MV-4-11 (cell line): ENCODE data around the gene RINL.
A peak's percentile ranks its signal among the peaks of the same experiment; 100 is the strongest.
"Not testable (repeated sequence)": the region's sequence is repeated elsewhere in the genome, so short reads cannot be mapped to it uniquely, and the experiment has no call there.

ENCODE experiments used
- DNase-seq: peaks from one replicate; lab custom pipeline; 2025; lab: John Stamatoyannopoulos, UW

The RINL gene

DNA sequence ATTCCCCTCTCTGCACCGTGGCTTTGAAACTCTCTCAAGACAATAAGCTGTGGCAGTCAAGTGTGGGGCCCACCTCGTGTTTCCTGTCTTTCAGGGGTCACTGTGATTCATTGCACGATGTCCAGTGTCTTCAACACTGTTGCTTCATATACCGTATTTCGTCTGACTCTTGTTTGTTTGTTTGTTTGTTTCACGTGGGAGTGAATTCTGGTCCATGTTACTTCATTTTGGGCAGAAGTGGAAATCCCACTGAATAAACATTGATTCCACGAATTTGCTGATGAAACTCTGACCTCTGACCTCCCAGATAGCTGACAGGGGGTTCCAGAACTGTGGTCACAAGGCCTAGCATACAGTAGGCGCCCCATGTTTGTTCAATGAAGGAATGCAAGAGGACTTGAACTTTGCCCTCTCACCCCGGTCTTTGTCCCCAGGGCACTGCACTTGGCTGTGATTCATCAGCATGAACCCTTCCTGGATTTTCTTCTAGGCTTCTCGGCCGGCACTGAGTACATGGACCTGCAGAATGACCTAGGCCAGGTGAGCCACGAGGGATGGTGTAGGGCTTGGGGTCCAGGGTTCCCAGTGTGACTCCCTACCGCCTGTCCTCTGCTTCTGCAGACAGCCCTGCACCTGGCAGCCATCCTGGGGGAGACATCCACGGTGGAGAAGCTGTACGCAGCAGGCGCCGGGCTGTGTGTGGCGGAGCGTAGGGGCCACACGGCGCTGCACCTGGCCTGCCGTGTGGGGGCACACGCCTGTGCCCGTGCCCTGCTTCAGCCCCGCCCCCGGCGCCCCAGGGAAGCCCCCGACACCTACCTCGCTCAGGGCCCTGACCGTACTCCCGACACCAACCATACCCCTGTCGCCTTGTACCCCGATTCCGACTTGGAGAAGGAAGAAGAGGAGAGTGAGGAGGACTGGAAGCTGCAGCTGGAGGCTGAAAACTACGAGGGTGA, 26.8 kb upstream of the RINL start:
- no peak for DNase-seq

DNA sequence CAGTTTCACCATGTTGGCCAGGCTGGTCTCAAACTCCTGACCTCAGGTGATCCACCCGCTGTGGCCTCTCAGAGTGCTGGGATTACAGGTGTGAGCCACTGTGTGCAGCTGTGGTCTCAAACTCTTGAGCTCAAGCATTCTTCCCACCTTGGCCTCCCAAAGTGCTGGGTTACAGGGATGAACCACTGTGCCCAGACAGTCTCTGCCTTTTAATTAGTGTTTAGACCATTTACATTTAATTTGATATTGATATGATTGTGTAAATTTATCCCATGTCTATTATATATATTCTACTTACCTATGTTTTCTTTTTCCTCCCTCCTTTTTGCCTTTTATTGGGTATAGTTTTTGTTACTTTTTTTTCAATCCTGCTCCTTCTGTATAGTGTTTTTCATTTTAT, 23.6 kb upstream of the RINL start:
- DNase-seq: no peak

DNA sequence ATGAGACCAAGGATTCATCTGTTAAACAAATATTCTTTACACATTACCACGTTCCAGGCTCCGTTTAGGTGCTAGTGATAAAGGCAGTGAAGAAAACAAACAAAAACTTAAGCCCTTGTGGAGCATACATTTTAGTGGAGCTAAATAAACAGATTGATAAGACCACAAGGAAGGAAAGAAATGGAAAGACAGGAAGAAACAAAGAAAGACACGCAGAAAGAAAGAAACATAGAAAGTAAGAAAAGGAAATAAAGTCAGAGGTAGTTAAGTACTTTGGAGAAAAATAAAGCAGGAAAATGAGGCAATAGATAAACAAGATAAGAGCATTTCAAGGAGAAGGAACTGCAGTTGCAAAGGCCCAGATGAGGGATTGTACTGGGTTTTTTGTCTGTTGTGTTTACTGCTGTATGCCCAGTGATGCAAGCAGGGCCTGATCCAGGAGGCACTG, 22.7 kb upstream of the RINL start:
- DNase-seq: no peak

DNA sequence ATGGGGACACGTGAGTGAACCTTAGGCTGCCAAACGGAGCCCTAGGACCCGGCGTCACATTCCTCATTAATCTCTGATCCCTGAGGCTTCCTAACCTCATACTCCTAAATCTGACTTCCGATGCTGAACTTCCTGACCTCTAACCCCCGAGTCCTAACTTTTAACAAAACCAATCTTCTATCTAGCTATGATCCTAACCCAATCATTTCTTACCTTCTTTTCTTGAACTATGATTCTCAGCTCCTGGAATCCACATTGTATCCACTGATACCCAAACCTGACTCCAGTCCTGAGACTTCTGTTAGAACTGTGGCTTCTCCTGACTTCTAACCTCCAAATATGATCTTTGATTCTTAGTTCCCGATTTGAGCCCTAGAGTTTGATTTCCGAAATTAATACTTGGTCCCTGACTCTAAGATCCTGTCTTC, 22.1 kb upstream of the RINL start:
- DNase-seq: no peak

DNA sequence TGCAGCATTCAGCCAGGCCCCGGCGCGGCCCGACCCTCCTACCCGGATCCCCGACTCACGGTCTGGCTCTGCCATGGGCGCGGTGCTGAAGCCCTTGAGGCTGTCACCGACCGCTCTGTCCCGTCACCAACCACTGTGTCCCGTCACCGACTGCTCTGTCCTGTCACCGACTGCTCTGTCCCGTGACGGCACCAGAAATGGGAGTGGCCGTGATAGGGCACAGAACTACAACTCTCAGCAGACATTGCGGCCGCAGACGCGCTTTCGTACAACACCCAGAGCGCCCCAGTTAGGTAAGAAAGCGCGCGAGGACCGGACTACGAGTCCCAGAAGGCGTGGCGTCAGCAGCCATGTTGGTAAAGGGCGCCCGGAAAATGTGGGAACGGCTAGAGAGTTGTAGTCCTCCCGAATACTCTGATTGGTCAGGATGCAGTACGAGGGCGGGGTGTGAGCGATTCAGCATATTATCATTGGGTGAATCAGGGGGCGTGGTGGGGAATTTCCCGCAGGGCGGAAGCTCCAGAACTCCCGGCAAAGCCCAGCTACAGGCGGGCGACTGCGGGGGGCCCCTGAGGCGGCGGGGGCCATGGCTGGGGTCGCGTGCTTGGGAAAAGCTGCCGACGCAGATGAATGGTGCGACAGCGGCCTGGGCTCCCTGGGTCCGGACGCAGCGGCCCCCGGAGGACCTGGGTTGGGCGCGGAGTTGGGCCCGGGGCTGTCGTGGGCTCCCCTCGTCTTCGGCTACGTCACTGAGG, 21.5 kb upstream of the RINL start, which contains the start of the genes NFKBIB and SIRT2:
TSS of gene NFKBIB (plus strand) at position 523 of the 755 bp plus-strand sequence. CDS start at position 587, 64 bp downstream.
TSS of gene SIRT2 (minus strand) at position 172 of the 755 bp plus-strand sequence. CDS start at position 75, 97 bp downstream.
- DNase-seq: peak; percentile 100

DNA sequence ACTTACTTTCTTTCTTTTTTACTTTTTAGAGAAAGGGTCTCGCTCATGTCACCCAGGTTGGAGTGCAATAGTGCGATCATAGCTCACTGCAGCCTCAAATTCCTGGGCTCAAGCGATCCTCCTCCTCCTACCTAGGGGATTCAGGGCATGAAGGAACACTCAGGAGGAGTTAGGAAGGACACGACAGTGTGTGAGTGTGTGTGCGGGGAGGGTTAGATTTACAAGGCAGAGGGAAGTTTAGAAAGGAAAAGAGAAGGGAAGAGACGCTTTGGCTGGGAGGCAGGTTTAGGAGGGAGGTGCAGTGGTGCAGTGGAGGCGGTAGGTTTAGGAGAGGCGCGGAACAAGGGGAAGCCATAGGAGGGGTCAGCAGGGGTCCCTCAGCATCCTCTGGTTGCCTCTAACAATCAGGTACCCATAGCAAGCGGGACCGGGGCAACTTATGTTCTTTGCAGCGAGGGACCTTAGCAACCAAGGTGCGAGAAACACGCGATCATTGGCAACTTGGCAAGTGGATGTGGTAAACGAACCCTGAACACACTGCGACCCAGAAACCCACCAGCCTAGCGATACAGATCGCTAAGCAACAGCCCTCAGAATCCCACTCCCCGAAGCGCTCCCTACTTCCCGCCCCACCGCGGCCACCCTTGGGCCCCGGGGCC, 20.8 kb upstream of the RINL start:
- DNase-seq: no peak

DNA sequence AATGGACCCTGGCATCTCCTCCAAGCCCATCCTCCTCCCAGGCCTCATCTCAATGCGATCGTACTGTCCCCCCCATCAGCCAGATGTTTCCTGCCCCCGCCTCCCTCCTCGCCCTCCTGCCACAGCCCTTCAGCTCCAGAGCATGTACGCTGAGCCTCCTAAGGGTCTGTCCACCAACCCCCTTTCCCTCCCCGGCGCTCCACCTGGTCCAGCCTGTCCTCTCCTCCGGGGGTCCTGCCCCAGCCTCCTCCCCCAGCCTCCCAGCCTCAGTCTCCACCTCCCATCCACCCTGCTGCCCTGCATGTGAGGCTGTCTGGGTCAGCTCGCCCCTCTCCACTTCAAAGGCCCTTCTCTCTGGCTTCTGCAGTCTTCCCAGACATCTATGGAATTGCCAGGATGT, 16.9 kb upstream of the RINL start:
- no peak for DNase-seq

DNA sequence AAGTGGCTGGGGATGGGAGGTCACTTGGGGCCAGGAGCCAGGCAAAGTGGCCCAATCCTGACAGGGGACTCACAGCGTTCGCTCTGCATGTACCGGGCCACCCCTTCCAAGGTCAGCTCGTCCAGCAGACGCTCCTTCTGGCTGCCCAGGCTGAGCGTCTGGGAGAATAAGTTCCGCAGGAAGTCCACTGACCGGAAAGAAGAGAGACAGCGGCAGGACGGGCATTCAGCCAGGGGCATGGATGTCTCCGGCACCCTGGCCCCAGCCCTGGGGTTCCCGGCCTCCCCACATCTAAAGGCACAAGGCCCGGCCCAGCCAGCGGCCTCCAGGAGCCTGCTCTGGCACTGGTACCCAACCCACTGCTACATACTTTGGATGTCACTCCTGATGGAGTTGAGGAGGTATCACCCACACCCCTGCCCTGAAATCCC, 15.3 kb upstream of the RINL start:
- no peak for DNase-seq

DNA sequence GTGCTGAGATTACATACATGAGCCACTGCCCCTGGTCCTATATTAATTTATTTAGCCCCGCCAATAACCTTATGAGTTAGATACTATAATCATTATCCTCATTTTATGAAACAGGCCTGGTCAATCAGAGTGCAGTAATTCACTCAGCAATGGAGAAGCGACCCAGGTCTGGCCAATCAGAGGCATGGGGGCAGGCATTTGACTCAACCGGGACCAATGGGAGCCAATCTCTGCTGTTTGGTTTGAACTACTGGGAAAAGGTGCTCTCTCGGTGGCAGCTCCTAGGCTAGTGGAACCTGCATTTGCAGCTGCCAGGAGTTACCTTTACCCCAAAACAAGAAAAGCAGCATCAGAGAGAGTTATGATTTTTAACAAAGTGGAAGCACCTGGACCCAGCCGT, 14.8 kb upstream of the RINL start:
- DNase-seq: no peak

DNA sequence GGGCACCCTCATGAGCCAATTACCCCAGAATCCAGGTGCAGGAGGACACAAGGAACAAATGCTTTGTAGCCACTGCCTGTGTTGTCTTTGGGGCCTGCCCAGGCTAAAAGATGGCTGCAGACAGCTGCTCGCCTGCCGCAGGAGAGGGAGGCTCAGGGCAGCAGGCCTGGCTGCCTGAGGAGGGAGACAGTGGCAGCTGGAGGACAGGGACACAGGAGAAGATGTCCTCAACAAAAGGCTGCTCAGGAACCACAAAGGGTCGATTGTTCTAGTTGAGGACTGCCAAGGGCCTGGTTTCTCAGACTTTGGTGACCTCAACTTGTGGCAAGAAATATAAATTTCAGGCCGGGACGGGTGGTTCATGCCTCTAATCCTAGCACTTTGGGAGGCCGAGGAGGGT, 13.7 kb upstream of the RINL start:
- DNase-seq: no peak

DNA sequence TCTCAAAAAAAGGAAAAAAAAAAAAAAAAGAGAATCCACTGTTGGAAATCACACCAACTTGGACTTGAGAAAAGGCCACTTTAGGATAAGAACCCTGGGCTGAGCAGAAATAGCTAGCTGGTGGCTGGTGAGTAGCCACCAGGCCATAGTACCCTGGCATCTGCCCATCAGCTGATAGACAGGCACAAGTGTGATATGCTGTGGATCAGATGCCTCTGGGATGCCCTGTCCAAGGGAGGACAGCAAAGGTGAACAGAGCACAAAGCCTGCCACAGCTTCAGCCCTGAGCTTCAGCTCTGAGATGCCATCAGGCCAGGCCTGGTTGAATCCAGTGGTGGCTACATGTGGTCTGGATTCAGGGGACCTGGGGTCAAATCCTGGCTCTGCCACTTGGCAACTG, 12.6 kb upstream of the RINL start:
- DNase-seq: no peak

DNA sequence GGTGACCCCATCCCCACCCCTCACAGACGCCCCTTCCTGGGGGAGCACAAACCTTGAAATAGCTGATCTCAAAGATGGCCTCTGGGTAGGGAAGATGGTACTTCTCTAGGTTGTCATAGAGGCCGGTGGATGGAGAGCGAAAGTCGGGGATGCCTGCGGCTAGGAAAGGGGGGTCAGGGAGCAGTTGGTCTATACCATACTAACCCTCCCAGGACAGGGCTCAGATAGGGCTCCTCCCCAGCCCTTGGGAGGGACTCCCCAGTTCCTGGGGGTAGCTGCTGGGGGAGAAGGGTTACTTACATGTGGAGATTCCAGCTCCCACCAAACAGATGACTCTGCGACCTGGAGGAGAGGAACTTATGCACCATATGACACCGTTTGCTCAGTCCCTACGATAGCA, 11.7 kb upstream of the RINL start:
- DNase-seq: no peak

DNA sequence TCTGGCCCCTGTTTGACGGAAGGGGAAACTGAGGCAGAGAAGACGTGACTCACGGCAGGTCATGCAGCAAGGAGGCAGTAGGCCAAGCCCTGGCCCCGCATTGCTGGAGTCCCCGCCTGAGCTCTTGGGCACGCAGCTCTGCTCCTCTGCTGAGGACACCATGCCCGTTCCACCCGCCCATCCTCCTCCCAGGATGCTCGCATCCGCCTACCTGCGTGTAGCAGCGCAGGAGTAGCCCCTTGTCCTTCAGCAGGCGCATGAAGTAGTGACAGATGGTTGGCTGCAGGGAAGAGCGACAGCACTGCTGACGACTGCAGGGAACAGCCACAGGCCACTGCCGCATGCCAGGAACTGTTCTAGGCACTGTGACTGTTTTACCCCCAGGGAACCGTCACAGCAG, 10.8 kb upstream of the RINL start:
- DNase-seq: no peak

DNA sequence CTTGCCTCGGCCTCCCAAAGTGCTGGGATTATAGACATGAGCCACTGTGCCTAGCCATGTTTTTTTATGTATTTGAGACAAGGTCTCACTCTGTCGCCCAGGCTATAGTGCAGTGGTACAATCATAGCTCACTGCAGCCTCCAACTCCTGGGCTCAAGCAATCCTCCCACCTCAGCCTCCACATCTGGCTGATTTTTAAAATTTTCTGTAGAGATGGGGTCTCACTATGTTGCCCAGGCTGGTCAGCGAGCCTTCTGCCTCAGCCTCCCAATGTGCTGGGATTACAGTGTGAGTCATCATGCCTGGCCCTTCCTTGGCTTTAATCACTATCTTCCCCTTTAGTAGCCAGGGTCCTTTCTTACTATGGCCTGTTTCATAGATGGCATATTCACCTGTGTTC, 6.6 kb upstream of the RINL start:
- DNase-seq: not testable (repeated sequence)

DNA sequence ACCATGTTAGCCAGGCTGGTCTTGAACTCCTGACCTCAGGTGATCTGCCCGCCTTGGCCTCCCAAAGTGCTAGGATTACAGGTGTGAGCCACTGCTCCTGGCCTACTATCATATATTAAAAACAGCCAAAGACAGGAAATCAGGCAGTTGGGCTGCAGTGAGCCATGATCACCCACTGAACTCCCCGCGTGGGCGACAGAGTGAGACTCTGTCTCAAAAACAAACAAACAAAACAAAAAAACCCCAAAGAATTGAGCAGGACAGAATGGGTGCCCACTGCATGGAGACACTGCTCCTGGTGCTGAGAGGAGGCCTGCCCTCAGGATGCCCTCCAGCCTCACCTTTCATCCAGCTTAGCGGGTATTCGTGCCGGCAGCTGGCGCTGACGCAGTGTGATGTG, 5.2 kb upstream of the RINL start:
- DNase-seq: no peak

DNA sequence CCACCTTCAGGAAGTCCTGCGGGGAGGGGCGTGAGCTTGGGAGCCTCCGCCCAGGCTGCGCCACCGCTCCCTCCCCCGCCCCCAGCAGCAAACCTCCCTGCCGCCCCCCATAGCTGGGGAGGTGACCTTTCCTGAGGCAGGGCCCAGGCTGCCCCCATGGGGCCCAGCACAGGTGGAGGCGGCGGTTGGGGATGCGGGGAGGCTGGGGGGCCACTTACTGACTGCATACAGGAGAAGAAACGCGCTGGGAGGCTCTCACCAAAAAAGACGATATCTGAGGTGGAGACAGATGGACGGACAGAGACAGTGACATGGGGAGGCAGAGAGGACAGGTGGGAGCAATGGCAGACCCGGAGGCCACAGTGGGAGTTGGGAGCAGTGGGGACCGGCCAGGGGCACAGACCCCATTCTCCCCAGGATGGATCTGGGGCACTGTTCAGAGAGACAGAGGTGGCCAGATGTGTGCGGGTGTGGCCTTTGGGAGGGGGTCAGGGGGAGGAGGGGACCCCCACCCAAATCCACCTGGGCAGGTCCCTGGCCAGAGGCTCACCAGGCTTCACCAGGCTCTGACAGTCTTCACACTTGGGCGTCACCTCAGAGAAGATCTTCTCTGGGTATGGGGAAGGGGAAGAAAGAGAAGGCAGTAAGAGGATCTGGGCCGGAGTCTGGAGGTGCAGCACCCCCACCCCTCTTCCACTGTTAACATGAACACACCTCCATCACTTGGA, 3.0 kb upstream of the RINL start:
- DNase-seq: no peak

DNA sequence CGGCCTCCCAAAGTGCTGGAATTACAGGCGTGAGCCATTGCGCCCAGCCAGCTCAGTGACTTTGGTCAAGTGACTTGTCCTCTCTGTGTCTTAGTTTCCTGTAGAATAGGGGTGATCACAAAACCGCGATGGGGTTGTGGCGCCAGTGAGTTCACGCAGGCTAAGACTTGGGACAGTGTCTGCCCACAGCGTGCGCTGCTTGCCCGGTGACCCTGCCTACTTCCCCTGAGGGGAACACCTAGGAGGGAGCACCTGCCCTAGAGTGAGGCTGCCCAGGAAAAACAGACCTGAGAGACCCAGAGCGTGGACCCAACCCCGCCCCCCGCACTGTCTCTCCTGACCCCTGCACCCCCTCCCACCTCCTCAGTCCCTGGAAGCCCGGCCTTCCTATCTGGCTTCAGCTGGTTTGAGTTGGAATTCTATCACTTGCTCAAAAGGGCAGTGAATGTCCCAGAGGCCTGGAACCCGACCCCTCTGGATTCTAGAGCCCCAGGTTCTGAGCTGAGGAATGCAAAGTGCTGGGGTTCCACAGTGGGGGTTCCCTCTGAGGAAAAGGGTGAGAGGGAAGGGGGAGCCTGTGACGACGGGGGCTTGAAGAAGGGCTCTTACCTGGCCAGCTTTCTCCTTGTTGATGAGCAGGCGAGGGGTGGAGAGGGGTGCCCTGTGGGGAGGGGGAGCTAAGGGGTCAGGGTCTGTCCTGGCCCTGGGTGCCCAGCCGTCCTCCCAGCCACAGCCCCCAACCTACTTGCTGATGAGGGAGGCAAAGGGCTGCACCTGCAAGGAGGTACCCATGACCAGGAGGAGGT, 2.2 kb upstream of the RINL start:
- no peak for DNase-seq

DNA sequence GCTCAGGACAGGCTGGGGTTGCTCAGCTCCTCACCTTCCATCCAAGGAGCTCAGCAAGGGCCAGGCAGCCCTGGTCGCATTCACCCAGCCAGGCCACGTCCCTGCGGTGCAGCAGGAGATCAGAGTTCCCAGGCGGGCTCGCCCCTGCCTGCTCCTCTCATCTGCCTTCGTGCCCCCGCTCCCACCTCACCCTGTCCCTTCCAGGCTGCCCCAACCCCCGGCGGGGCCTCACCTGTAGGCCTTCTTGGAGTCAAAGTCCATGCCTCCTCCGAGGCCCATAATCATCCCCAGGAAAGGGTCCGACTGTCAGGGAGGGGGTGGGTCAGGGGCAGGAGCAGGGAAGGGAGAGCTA, 1.3 kb upstream of the RINL start:
- DNase-seq: no peak

DNA sequence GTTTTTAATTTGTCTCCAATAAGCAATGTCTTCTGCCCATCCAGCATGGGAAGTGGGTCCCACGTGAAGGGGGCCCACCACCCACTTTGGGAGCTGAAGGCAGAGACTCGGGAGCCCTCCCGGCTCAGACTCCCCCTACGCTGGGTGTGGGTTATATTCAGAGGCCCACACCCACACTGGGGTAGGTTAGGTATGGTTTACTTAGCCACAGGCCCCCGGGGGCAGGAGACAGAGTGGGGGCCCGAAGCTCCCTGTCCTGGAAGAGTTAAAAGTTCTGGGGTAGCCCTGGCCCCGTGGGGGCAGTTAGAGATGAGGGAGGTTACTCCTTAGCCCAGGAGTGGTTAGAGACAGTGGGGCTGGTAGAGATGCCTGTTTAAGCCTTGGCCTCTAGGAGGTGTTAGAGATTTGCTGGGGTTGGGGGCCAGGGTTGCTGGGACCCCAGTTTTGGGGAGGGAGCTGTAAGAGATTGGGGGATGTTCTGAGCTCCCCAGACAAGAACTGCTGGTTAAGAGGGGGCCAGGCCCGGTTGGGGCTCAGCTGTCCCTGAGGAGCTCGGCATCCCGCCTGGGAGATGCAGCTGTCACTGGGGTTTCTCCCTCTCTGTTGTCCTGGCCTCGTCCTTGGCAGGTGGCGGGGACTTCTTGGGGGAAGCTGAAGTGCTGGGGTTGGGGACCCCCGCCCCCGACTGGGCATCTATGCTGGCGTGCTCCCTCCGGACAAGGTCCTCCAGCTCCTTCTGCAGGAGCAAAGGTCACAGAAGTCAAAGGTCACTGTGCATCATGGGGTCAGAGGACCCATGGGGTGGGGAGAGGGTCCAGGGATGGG, 712 bp upstream of the RINL start:
- DNase-seq: no peak
